Stimulated activated naive CD4-positive, alpha-beta T cell (primary cell): ENCODE measurements around the gene EXOSC7.

Experiments used
- DNase-seq, 6 experiments: peaks; one replicate each; lab custom pipeline; 2025; lab: John Stamatoyannopoulos, UW

Gene EXOSC7

GRCh38 chr3:44993471-44994205, 17.6 kb downstream of the EXOSC7 start:
- no peak for DNase-seq

- no peak for DNase-seq
These were observed 19.2 kb downstream of the EXOSC7 start for GRCh38 chr3:44995142-44995770.

- DNase-seq: no peak
These were observed 20.5 kb downstream of the EXOSC7 start for GRCh38 chr3:44996556-44996969.

GRCh38 chr3:44999782-45000181, 23.7 kb downstream of the EXOSC7 start:
- no peak for DNase-seq

- no peak for DNase-seq
These were observed 24.8 kb downstream of the EXOSC7 start for GRCh38 chr3:45000823-45001222.

- no peak for DNase-seq
These were observed 25.7 kb downstream of the EXOSC7 start for GRCh38 chr3:45001738-45002137.

- no peak for DNase-seq
These were observed 26.2 kb downstream of the EXOSC7 start for GRCh38 chr3:45002139-45002660.

GRCh38 chr3:45002720-45003119, 26.7 kb downstream of the EXOSC7 start:
- DNase-seq: no peak

- no peak for DNase-seq
These were observed 27.4 kb downstream of the EXOSC7 start for GRCh38 chr3:45003406-45003805.

- DNase-seq: no peak
These were observed 27.8 kb downstream of the EXOSC7 start for GRCh38 chr3:45003859-45004258.

GRCh38 chr3:45007091-45007490, 31.0 kb downstream of the EXOSC7 start:
- no peak for DNase-seq

- no peak for DNase-seq
These were observed 32.1 kb downstream of the EXOSC7 start for GRCh38 chr3:45008117-45008516.

- no peak for DNase-seq
These were observed 33.8 kb downstream of the EXOSC7 start for GRCh38 chr3:45009868-45010267.

GRCh38 chr3:45010811-45011333, 34.8 kb downstream of the EXOSC7 start:
- no peak for DNase-seq

- DNase-seq: no peak
These were observed 35.9 kb downstream of the EXOSC7 start for GRCh38 chr3:45011756-45012508.

GRCh38 chr3:45012577-45012976, 36.5 kb downstream of the EXOSC7 start:
- no peak for DNase-seq

GRCh38 chr3:45016916-45017315, 40.9 kb downstream of the EXOSC7 start:
- no peak for DNase-seq

GRCh38 chr3:45017821-45018220, 41.8 kb downstream of the EXOSC7 start:
- DNase-seq: no peak

GRCh38 chr3:45020534-45020933, 44.5 kb downstream of the EXOSC7 start:
- peak in 5 of 6 experiments; percentile 4 to 71 (median 51) for DNase-seq

- DNase-seq: no peak
These were observed 45.7 kb downstream of the EXOSC7 start for GRCh38 chr3:45021524-45022297.

- no peak for DNase-seq
These were observed 47.6 kb downstream of the EXOSC7 start for GRCh38 chr3:45023675-45024074.
